22Rv1 (cell line): Measurements from ENCODE around the gene ARMC9.

Experiments used
- ZFX ChIP-seq: fragments of 450-650 bp; IDR thresholded peaks from 2 replicates; pipeline ENCODE4 v1.6.1; 2017; ENCODE audit warnings: antibody characterized with exemption, borderline replicate concordance
- TF ChIP-seq, protein P1 (sequence below): fragments of 450-650 bp; IDR thresholded peaks from 2 replicates; pipeline ENCODE4 v1.5.1; 2017; ENCODE audit warnings: mild to moderate bottlenecking

DNA sequence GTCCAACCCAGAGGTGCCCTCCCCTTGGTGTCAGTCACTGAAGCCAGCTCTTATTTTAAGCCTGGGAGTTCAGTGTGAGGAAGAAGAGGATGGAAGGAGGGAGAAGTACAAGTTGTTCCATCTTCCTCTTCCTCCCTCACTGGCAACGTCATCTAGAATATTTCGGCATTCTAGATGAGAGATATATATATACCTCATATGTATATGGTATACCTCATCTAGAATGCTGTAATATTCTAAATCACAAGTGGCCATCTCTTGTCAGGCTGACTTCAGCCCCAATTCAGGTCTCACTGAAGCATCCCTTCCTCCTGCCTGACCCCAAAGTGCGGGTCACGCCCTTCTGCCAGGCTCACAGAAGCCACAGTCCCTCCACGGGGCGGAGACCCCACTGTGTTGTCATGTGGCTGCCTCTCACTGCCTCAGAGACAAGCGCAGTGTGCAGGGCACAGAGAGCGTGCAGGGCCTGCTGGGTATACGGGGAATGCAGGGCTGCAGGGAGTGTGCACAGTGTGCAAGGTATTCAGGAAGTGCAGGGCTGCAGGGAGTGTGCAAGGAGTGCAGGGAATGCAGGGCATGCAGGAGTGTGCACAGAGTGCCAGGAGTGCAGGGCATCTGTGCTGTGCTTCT, 164.2 kb downstream of the ARMC9 start:
- TF ChIP-seq, protein P1, sequence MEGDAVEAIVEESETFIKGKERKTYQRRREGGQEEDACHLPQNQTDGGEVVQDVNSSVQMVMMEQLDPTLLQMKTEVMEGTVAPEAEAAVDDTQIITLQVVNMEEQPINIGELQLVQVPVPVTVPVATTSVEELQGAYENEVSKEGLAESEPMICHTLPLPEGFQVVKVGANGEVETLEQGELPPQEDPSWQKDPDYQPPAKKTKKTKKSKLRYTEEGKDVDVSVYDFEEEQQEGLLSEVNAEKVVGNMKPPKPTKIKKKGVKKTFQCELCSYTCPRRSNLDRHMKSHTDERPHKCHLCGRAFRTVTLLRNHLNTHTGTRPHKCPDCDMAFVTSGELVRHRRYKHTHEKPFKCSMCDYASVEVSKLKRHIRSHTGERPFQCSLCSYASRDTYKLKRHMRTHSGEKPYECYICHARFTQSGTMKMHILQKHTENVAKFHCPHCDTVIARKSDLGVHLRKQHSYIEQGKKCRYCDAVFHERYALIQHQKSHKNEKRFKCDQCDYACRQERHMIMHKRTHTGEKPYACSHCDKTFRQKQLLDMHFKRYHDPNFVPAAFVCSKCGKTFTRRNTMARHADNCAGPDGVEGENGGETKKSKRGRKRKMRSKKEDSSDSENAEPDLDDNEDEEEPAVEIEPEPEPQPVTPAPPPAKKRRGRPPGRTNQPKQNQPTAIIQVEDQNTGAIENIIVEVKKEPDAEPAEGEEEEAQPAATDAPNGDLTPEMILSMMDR = no peak
- TF ChIP-seq ZFX = no peak
